Measurements from ENCODE around the gene PROCR. TPM values are rescaled to one million over a fixed set of nuclear protein-coding genes. Genes with fewer than 3 reads are reported as not detected.
A peak's percentile ranks its signal among the peaks of the same experiment; 100 is the strongest.

The PROCR gene
- total RNA-seq, 6 experiments from 2014 or later = 21.0 to 29.6 (median 23.4) TPM

GRCh38 chr20:35172434-35172806 is 548 bp downstream of the PROCR start:
- H3K4me3 Mint-ChIP-seq = peak overlapping the region; percentile 87
- peaks cover 2% of the 10 kb centered on the region; the same call in 1 of the 2 replicates for H3K27me3 Mint-ChIP-seq (ENCODE audit: insufficient read depth)
- peak overlapping the region; percentile 67 for H3K27ac Mint-ChIP-seq
- peaks cover 32% of the 10 kb centered on the region for H3K4me1 Mint-ChIP-seq (ENCODE audit: low read depth)
- no peak for TF ChIP-seq CTCF (IDR thresholded peaks at IDR 0.05)
- DNase-seq = no peak
- peaks cover 6% of the 10 kb centered on the region; the same call in 1 of the 2 replicates for H3K36me3 Mint-ChIP-seq (ENCODE audit: low read depth)
- no peaks in the 10 kb centered on the region for H3K9me3 Mint-ChIP-seq

- H3K9me3 Mint-ChIP-seq = no peaks in the 10 kb centered on the region
- no peak overlapping the region for H3K4me3 Mint-ChIP-seq
- H3K36me3 Mint-ChIP-seq (ENCODE audit: low read depth) = peaks cover 11% of the 10 kb centered on the region
- peaks cover 2% of the 10 kb centered on the region; the same call in 1 of the 2 replicates for H3K27me3 Mint-ChIP-seq (ENCODE audit: insufficient read depth)
- no peak for TF ChIP-seq CTCF (IDR thresholded peaks at IDR 0.05)
- H3K27ac Mint-ChIP-seq = no peak overlapping the region
- no peak for DNase-seq
- H3K4me1 Mint-ChIP-seq (ENCODE audit: low read depth) = peaks cover 32% of the 10 kb centered on the region
Observed at GRCh38 chr20:35173576-35174192, 1.8 kb downstream of the PROCR start.

- Mint-ChIP-seq H3K27me3 (ENCODE audit: insufficient read depth) (no peaks in the 10 kb centered on the region), H3K27ac (no peak overlapping the region), H3K4me1 (ENCODE audit: low read depth) (peaks cover 32% of the 10 kb centered on the region), H3K4me3 (no peak overlapping the region), H3K36me3 (ENCODE audit: low read depth) (peaks cover 11% of the 10 kb centered on the region), H3K9me3 (no peaks in the 10 kb centered on the region)
- no peak for DNase-seq
- no peak for TF ChIP-seq CTCF (IDR thresholded peaks at IDR 0.05)
Observed at GRCh38 chr20:35174458-35175216, 2.8 kb downstream of the PROCR start.

DNA sequence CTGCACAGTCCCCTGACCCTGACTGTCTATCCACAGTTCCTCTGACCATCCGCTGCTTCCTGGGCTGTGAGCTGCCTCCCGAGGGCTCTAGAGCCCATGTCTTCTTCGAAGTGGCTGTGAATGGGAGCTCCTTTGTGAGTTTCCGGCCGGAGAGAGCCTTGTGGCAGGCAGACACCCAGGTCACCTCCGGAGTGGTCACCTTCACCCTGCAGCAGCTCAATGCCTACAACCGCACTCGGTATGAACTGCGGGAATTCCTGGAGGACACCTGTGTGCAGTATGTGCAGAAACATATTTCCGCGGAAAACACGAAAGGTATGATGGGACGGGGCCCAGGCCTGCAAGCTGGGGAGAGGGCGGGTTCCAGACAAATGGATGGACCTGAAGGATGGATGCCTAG is 4.3 kb downstream of the PROCR start:
- Mint-ChIP-seq H3K4me1 (ENCODE audit: low read depth) (peaks cover 29% of the 10 kb centered on the region), H3K27ac (no peak overlapping the region)

More for the DNA sequence above, 4.3 kb downstream of the PROCR start:
- DNase-seq = no peak
- no peaks in the 10 kb centered on the region for H3K9me3 Mint-ChIP-seq
- no peaks in the 10 kb centered on the region for H3K27me3 Mint-ChIP-seq (ENCODE audit: insufficient read depth)
- peaks cover 11% of the 10 kb centered on the region for H3K36me3 Mint-ChIP-seq (ENCODE audit: low read depth)
- no peak for TF ChIP-seq CTCF (IDR thresholded peaks at IDR 0.05)
- no peak overlapping the region for H3K4me3 Mint-ChIP-seq

Measured in HFFc6 (cell line).